Right kidney (tissue), 1 donor: ENCODE data around the gene GFER.

ENCODE experiments used
- DNase-seq: peaks from one replicate; pipeline ENCODE4 v3.0.0-alpha.2; 2016

Gene GFER

DNA sequence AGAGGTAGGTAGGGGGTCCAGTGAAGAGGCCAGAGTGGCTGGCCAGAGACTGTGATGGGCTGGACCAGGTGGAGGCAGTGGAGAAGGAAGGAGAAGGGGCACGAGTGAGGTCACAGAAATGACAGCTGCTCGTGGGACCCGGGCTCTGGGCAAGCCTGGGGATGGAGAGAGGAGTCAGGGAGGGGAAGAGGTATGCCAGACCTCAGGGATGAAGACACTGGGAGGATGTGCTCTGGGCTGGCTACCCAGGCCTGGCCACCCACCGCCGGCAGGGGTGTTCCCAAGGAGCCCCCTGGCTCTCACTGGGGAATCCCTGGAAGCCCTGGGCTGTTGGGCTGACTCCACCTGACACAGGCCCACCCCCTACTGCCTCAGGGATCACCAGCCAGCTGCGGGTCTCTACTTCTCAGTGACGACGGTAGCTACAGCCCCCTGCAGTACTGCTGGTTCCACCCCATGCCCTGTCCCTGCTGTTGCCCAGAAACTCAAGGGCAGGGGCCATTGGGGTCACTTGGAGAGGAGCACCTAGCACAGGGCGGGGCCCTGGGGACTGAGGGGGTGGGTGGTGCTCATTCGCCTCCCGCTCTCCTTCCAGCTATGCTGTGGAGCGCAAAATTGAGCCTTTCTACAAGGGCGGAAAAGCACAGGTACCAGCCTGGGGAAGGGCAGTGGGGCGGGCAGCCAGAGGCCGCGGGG, 10.4 kb upstream of the GFER start:
- no peak for DNase-seq

GRCh38 chr16:1974157-1975070, 9.6 kb upstream of the GFER start:
- no peak for DNase-seq

- no peak for DNase-seq
Observed at GRCh38 chr16:1975432-1976215, 8.4 kb upstream of the GFER start.

DNA sequence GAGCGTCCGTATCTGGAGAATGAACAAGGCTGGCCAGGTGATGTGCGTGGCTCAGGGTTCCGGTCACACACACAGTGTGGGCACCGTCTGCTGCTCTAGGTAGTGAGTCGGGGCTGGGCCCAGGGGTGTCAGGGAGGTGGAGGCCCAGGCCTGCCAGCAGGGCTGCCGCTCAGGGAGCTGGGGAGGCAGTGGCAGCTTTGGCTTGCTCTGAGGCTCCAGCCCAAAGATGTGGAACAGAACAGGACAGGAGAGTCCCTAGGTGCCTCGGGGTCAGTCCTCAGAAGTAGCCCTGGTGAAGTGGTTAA, 7.8 kb upstream of the GFER start:
- DNase-seq = no peak

DNA sequence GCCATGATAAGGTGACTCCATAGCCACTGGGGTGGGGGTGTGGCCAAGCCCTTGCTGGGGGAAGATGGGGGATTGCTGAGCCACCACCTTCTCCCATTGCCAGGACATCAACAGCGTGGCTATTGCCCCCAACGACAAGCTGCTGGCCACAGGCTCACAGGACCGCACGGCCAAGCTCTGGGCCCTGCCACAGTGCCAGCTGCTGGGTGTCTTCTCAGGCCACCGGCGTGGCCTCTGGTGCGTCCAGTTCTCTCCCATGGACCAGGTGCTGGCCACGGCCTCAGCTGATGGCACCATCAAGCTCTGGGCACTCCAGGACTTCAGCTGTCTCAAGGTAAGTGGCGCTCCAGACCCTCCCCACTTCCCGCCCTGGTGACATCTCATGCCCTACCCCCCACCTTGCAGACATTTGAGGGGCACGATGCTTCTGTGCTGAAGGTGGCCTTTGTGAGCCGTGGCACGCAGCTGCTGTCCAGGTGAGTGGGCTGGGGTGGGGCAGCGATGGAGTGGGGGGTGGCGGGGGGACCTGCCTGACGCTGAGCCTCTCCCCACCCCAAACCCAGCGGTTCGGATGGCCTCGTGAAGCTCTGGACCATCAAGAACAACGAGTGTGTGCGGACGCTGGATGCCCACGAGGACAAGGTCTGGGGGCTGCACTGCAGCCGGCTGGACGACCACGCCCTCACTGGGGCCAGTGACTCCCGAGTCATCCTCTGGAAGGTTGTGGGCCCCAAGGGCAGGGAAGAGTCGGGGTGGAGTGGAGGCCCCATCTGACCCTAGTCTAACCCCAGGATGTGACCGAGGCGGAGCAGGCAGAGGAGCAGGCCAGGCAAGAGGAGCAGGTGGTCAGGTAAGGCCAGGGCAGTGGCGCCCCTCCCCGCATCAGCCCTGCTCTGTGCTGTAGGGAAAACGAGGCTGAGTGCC, 6.8 kb upstream of the GFER start:
- no peak for DNase-seq

- DNase-seq = no peak
Observed at GRCh38 chr16:1977875-1978268, 6.1 kb upstream of the GFER start.

GRCh38 chr16:1978476-1979120, 5.4 kb upstream of the GFER start:
- DNase-seq = no peak

GRCh38 chr16:1979271-1980029, 4.5 kb upstream of the GFER start:
- DNase-seq = peak; percentile 53

GRCh38 chr16:1980030-1980769, 3.8 kb upstream of the GFER start:
- peak; percentile 44 for DNase-seq

GRCh38 chr16:1980770-1981087, 3.3 kb upstream of the GFER start:
- DNase-seq = no peak

DNA sequence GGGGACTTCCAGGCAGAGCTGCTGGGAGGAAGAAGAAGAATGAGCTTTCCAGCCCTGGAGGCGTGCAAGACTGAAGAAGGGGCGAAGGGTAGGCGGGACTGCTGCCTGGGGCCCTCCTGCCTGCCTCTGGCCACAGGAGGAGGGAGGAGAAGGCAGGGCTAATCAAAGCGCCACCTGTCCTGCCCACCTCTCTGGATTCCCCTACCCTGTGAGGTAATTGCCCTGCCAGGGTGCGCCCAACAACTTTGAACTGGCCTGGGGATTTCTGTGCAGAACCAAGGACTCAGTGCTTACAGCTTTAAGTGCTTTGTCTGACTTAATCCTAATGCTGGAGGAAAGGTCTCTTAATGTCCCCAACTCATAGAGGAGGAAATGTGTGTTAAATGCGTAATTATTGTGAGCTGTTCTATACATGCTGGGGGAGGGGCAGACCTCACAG, 2.6 kb upstream of the GFER start, which contains the start of gene NOXO1:
NOXO1 (minus strand) TSS at position 72 of the 439 bp plus-strand sequence. CDS start 290 bp downstream, outside the sequence.
- DNase-seq = no peak

DNA sequence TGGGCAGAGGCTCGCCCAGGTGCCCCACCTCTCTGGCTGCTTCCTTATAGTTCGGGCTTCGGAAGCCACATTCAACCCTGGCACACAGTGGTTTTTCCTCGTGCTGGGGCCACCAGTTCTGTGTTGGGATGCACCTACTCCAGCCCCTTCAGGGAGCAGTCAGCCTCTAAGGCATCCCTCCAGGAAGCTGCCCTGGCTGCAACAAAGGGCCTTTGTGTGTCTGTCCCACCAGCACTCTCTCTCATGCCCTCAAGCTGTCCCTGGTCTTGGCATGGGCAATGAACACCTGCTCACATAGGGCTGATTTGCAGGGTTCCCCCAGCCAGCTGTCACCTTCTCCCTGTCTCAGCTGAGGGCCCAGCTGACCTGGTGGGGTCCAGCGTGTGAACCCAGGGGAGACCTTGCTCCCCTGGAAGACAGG, 2.0 kb upstream of the GFER start:
- DNase-seq = no peak

DNA sequence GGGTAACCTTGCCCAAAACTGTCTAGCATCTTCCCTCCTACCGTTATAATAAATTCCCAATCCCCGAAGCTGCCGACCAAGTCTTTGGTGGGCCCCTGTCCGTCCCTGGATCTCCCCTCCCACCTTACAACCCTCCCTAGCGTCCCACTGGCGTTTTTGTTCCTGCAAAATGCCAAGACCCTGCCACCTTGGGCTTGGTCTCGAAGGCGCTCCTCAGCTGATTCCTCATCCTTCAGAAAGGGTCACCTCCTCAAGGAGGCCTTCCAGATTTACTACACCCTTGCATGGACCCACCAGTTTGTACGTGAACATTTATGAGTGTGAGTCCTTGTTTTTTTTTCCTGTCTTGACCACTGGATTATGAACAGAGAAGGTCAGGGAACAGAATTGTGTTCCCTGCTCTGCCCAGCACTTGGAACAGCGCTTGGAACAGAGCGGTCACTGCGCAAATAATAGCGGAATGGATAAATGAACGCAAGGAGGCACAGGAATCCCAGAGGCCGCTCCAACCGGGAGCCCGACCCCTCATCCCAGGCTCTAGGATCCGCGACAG, 926 bp upstream of the GFER start:
- no peak for DNase-seq

DNA sequence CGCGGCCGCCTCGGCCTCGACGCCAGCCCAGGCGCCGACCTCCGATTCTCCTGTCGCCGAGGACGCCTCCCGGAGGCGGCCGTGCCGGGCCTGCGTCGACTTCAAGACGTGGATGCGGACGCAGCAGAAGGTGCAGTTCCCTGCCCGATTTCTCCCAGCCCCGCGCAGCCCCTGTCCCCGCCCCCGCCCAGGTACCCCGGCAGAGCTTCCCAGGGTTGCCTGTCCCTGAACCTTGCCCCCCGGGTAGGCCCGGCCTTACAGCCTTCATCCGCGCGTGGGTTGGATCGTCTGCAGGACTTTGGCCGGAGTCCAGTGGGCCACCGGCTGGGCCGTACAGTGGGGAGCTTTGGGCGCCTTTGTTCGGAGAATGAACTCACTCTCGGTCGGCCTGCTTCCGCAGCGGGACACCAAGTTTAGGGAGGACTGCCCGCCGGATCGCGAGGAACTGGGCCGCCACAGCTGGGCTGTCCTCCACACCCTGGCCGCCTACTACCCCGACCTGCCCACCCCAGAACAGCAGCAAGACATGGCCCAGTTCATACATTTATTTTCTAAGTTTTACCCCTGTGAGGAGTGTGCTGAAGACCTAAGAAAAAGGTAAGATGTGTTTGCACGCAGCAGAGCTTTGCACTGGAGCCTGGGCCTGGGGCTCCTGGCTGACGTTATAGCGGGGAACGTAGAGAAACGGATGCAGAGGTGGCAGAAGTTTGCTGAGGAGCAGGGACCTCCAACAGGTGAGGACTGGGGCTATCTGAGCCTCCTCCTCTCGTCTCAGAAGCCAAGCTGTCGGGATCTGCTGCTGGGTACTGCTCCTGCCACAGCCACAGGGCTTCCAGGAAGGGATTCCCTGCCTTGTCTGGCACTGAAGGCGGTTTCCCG, 593 bp downstream of the GFER start:
- DNase-seq = peak; percentile 54

GRCh38 chr16:1985466-1986150, 1.6 kb downstream of the GFER start:
- no peak for DNase-seq

GRCh38 chr16:1987198-1987597, 3.2 kb downstream of the GFER start:
- DNase-seq = no peak

- no peak for DNase-seq
Observed at GRCh38 chr16:1989209-1990100, 5.5 kb downstream of the GFER start, which contains the start of gene SYNGR3. Gene SYNGR3 (plus strand): TSS chr16:1989970. CDS start chr16:1990103, 133 bp downstream.
